Karpas-422 (cell line): Measurements from ENCODE around the gene PIK3C3. TPM values are rescaled to one million over a fixed set of nuclear protein-coding genes. Genes with fewer than 3 reads are reported as not detected.

Experiments
- DNase-seq: peaks from one replicate; pipeline ENCODE4 v3.0.0-alpha.2; 2015
- H2AFZ ChIP-seq: fragments of 200-600 bp; sonication (generic); 2 replicates; pipeline ENCODE4 v1.6.1; 2014; ENCODE audit warnings: antibody characterized with exemption, low read length, mixed read lengths
- H3K27ac ChIP-seq: fragments of 200-600 bp; sonication (generic); 2 replicates; pipeline ENCODE4 v1.5.1; 2014; ENCODE audit warnings: mild to moderate bottlenecking, low read length, moderate library complexity
- H3K27me3 ChIP-seq: fragments of 200-600 bp; sonication (generic); 2 replicates; pipeline ENCODE4 v1.6.1; 2014; ENCODE audit warnings: low read length, mixed read lengths
- H3K36me3 ChIP-seq: fragments of 200-600 bp; sonication (generic); 2 replicates; pipeline ENCODE4 v1.6.1; 2014; ENCODE audit warnings: low read length, mixed read lengths; ENCODE audit not compliant: insufficient read depth
- H3K4me1 ChIP-seq: fragments of 200-600 bp; sonication (generic); 2 replicates; pipeline ENCODE4 v1.6.1; 2014; ENCODE audit warnings: mild to moderate bottlenecking, low read length, mixed read lengths
- H3K4me2 ChIP-seq: fragments of 200-600 bp; sonication (generic); 2 replicates; pipeline ENCODE4 v1.6.1; 2014; ENCODE audit warnings: low read length, low read depth, mild to moderate bottlenecking; ENCODE audit not compliant: poor library complexity, severe bottlenecking
- H3K4me3 ChIP-seq: fragments of 200-600 bp; sonication (generic); 2 replicates; pipeline ENCODE4 v1.5.1; 2014; ENCODE audit warnings: mild to moderate bottlenecking, antibody characterized with exemption, low read length, mixed read lengths
- H3K79me2 ChIP-seq: fragments of 200-600 bp; sonication (generic); 2 replicates; pipeline ENCODE4 v1.6.1; 2014; ENCODE audit warnings: mild to moderate bottlenecking, low read length, mixed read lengths
- H3K9ac ChIP-seq: fragments of 200-600 bp; sonication (generic); 2 replicates; pipeline ENCODE4 v1.6.0; 2014; ENCODE audit warnings: low read length
- H3K9me2 ChIP-seq: fragments of 200-600 bp; sonication (generic), shearing (Covaris generic); replicated peaks from 2 replicates; pipeline ENCODE4 v1.6.0; 2014; ENCODE audit warnings: mild to moderate bottlenecking, low read length, moderate library complexity; ENCODE audit not compliant: insufficient read depth
- H3K9me3 ChIP-seq: fragments of 300-700, 200-600 bp; sonication (generic); 2 replicates; pipeline ENCODE4 v1.6.1; 2014; ENCODE audit warnings: low read length, mixed read lengths
- H4K20me1 ChIP-seq: fragments of 200-600 bp; sonication (generic); 2 replicates; pipeline ENCODE4 v1.6.1; 2014; ENCODE audit warnings: mild to moderate bottlenecking, antibody characterized with exemption, low read length, low read depth; ENCODE audit not compliant: insufficient read depth
- total RNA-seq: library from RNA; depleted of rRNA; stranded (reverse); fragments of >200 nt; shearing (Covaris generic); gene quantifications from 2 replicates; pipeline ENCODE4 v1.2.3, GENCODE V29; 2014; ENCODE audit warnings: low replicate concordance

The PIK3C3 gene
- total RNA-seq, 1 experiment from 2014 or later: 61.1 TPM

- Histone ChIP-seq H3K9ac (no peak overlapping the region), H3K9me2 (no peaks in the 10 kb centered on the region), H2AFZ (no peak overlapping the region), H3K4me1 (peaks cover 20% of the 10 kb centered on the region), H3K4me2 (no peak overlapping the region), H3K4me3 (no peak overlapping the region), H3K9me3 (no peaks in the 10 kb centered on the region), H3K79me2 (no peaks in the 10 kb centered on the region), H3K36me3 (peaks cover 45% of the 10 kb centered on the region), H4K20me1 (no peaks in the 10 kb centered on the region), H3K27ac (no peak overlapping the region), H3K27me3 (no peaks in the 10 kb centered on the region)
- DNase-seq: no peak
Observed at GRCh38 chr18:42072407-42072806, 117.4 kb downstream of the PIK3C3 start.

- H3K27ac ChIP-seq: no peak overlapping the region
- H3K9ac ChIP-seq: no peak overlapping the region
- no peaks in the 10 kb centered on the region for H3K27me3 ChIP-seq
- H3K4me2 ChIP-seq: no peak overlapping the region
- H3K4me3 ChIP-seq: no peak overlapping the region
- no peaks in the 10 kb centered on the region for H3K79me2 ChIP-seq
- DNase-seq: no peak
- no peaks in the 10 kb centered on the region for H4K20me1 ChIP-seq
- peaks cover 11% of the 10 kb centered on the region for H3K4me1 ChIP-seq
- H2AFZ ChIP-seq: no peak overlapping the region
- peaks cover 40% of the 10 kb centered on the region for H3K36me3 ChIP-seq
- H3K9me2 ChIP-seq: no peaks in the 10 kb centered on the region
- H3K9me3 ChIP-seq: no peaks in the 10 kb centered on the region
Observed at GRCh38 chr18:42074704-42075103, 119.7 kb downstream of the PIK3C3 start.

- Histone ChIP-seq H3K79me2 (no peaks in the 10 kb centered on the region), H3K9ac (no peak overlapping the region), H2AFZ (no peak overlapping the region), H4K20me1 (no peaks in the 10 kb centered on the region), H3K4me1 (no peaks in the 10 kb centered on the region), H3K27me3 (no peaks in the 10 kb centered on the region), H3K4me3 (no peak overlapping the region), H3K36me3 (peaks cover 30% of the 10 kb centered on the region), H3K4me2 (no peak overlapping the region), H3K9me3 (no peaks in the 10 kb centered on the region), H3K27ac (no peak overlapping the region), H3K9me2 (no peaks in the 10 kb centered on the region)
- DNase-seq: no peak
Observed at GRCh38 chr18:42078711-42079110, 123.7 kb downstream of the PIK3C3 start.

GRCh38 chr18:42080340-42080739 is 125.3 kb downstream of the PIK3C3 start:
- Histone ChIP-seq H3K9me2 (no peaks in the 10 kb centered on the region), H3K9me3 (no peaks in the 10 kb centered on the region), H3K9ac (no peak overlapping the region), H3K27ac (no peak overlapping the region), H4K20me1 (no peaks in the 10 kb centered on the region), H3K4me1 (no peaks in the 10 kb centered on the region), H3K4me3 (no peak overlapping the region), H3K27me3 (no peaks in the 10 kb centered on the region), H3K4me2 (no peak overlapping the region), H3K36me3 (peaks cover 37% of the 10 kb centered on the region), H2AFZ (no peak overlapping the region), H3K79me2 (no peaks in the 10 kb centered on the region)
- DNase-seq: no peak

GRCh38 chr18:42082415-42083234 is 127.6 kb downstream of the PIK3C3 start:
- Histone ChIP-seq H3K79me2 (no peaks in the 10 kb centered on the region), H3K4me1 (no peaks in the 10 kb centered on the region)

GRCh38 chr18:42086288-42086687 is 131.3 kb downstream of the PIK3C3 start:
- no peak overlapping the region for H3K27ac ChIP-seq
- H3K36me3 ChIP-seq: peaks cover 24% of the 10 kb centered on the region
- no peak overlapping the region for H3K9ac ChIP-seq
- no peaks in the 10 kb centered on the region for H3K27me3 ChIP-seq
- no peaks in the 10 kb centered on the region for H3K9me3 ChIP-seq
- H3K4me3 ChIP-seq: no peak overlapping the region
- H3K9me2 ChIP-seq: no peaks in the 10 kb centered on the region
- no peaks in the 10 kb centered on the region for H3K79me2 ChIP-seq
- no peaks in the 10 kb centered on the region for H4K20me1 ChIP-seq
- no peak for DNase-seq
- H3K4me1 ChIP-seq: no peaks in the 10 kb centered on the region
- H2AFZ ChIP-seq: no peak overlapping the region
- no peak overlapping the region for H3K4me2 ChIP-seq

More at GRCh38 chr18:42082415-42083234, 127.6 kb downstream of the PIK3C3 start:
- no peaks in the 10 kb centered on the region for H3K9me2 ChIP-seq
- no peak overlapping the region for H3K27ac ChIP-seq
- DNase-seq: no peak
- no peak overlapping the region for H3K9ac ChIP-seq
- H3K27me3 ChIP-seq: no peaks in the 10 kb centered on the region
- H3K36me3 ChIP-seq: peaks cover 26% of the 10 kb centered on the region
- no peak overlapping the region for H3K4me2 ChIP-seq
- H2AFZ ChIP-seq: no peak overlapping the region
- no peaks in the 10 kb centered on the region for H4K20me1 ChIP-seq
- H3K4me3 ChIP-seq: no peak overlapping the region
- H3K9me3 ChIP-seq: no peaks in the 10 kb centered on the region

GRCh38 chr18:42087235-42087634 is 132.2 kb downstream of the PIK3C3 start:
- Histone ChIP-seq H3K79me2 (no peaks in the 10 kb centered on the region), H3K4me1 (no peaks in the 10 kb centered on the region), H3K9me2 (no peaks in the 10 kb centered on the region), H4K20me1 (no peaks in the 10 kb centered on the region), H3K4me3 (no peak overlapping the region), H3K4me2 (no peak overlapping the region), H3K27me3 (no peaks in the 10 kb centered on the region), H2AFZ (no peak overlapping the region), H3K36me3 (peaks cover 17% of the 10 kb centered on the region), H3K27ac (no peak overlapping the region), H3K9me3 (no peaks in the 10 kb centered on the region), H3K9ac (no peak overlapping the region)
- peak; percentile 63 for DNase-seq

GRCh38 chr18:42087876-42088275 is 132.8 kb downstream of the PIK3C3 start:
- no peaks in the 10 kb centered on the region for H3K79me2 ChIP-seq
- no peaks in the 10 kb centered on the region for H3K4me1 ChIP-seq
- no peaks in the 10 kb centered on the region for H4K20me1 ChIP-seq
- H3K36me3 ChIP-seq: peaks cover 17% of the 10 kb centered on the region
- DNase-seq: no peak
- no peak overlapping the region for H3K4me3 ChIP-seq
- H3K9me2 ChIP-seq: no peaks in the 10 kb centered on the region
- no peak overlapping the region for H3K4me2 ChIP-seq
- H3K9ac ChIP-seq: no peak overlapping the region
- H3K9me3 ChIP-seq: no peaks in the 10 kb centered on the region
- no peak overlapping the region for H2AFZ ChIP-seq
- H3K27ac ChIP-seq: no peak overlapping the region
- no peaks in the 10 kb centered on the region for H3K27me3 ChIP-seq
